Measurements from ENCODE around the gene RB1.

RB1 gene

DNA sequence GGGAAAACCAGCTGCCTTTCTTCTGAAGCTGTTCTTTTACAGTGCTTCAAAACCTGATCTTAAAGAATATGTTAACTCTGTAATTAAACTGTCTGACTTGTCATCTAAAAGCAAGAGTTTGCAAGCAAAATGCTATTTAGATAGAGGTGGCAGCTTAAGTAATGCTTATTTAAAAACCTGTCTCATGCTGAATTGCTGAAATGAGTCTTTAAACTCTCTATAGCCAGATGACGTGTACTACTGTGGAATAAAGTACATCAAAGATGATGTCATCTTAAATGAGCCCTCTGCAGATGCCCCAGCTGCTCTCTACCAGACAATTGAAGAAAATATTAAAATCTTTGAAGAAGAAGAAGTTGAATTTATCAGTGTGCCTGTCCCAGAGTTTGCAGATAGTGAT lies 47.6 kb upstream of the RB1 start:
- Histone ChIP-seq H3K9ac (ENCODE audit: low read length) (no peak overlapping the region), H3K9me2 (ENCODE audit: low read depth, low read length) (no peaks in the 10 kb centered on the region), H3K4me3 (ENCODE audit: low read depth, low read length, poor library complexity, severe bottlenecking) (no peak overlapping the region), H3K4me1 (ENCODE audit: insufficient read depth, low read length, severe bottlenecking) (no peaks in the 10 kb centered on the region), H3K36me3 (ENCODE audit: insufficient read depth, low read length) (peaks cover 63% of the 10 kb centered on the region), H2AFZ (ENCODE audit: low read length) (no peak overlapping the region), H4K20me1 (ENCODE audit: insufficient read depth, low read length) (no peaks in the 10 kb centered on the region), H3F3A (ENCODE audit: insufficient read depth, low read length) (no peaks in the 10 kb centered on the region), H3K9me3 (ENCODE audit: low read length) (no peaks in the 10 kb centered on the region), H3K27ac (ENCODE audit: low read depth, low read length, poor library complexity, severe bottlenecking) (no peak overlapping the region), H3K27me3 (ENCODE audit: insufficient read depth, low read length) (no peaks in the 10 kb centered on the region), H3K79me2 (ENCODE audit: insufficient read depth, low read length) (peaks cover 6% of the 10 kb centered on the region; the same call in 1 of the 2 replicates), H3K4me2 (ENCODE audit: low read length) (no peak overlapping the region)
- TF ChIP-seq CTCF (IDR thresholded peaks at IDR 0.05; ENCODE audit: low read length) (no peak), EZH2 (IDR thresholded peaks at IDR 0.05; ENCODE audit: borderline replicate concordance, low read length) (no peak)

DNA sequence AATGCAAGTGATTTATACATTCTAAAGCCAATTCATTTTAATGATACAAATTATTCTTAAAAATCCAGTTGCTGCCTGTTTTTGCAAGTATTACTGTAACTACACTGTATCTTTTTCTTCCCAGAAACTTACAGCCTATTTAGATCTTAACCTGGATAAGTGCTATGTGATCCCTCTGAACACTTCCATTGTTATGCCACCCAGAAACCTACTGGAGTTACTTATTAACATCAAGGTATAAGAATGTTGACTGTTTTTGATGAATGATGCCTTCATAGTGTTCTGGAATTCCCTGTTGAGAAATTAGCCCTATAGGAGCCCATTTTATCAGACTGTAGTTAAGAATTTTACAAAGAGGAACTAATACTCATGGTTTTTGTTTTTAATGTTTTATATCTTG lies 45.5 kb upstream of the RB1 start:
- H2AFZ ChIP-seq (ENCODE audit: low read length) = no peak overlapping the region
- no peaks in the 10 kb centered on the region for H3K27me3 ChIP-seq (ENCODE audit: insufficient read depth, low read length)
- no peak overlapping the region for H3K27ac ChIP-seq (ENCODE audit: low read depth, low read length, poor library complexity, severe bottlenecking)
- TF ChIP-seq EZH2 (IDR thresholded peaks at IDR 0.05; ENCODE audit: borderline replicate concordance, low read length) = no peak
- TF ChIP-seq CTCF (IDR thresholded peaks at IDR 0.05; ENCODE audit: low read length) = no peak
- H4K20me1 ChIP-seq (ENCODE audit: insufficient read depth, low read length) = no peaks in the 10 kb centered on the region
- no peaks in the 10 kb centered on the region for H3K79me2 ChIP-seq (ENCODE audit: insufficient read depth, low read length)
- peaks cover under 1% of the 10 kb centered on the region for H3K4me1 ChIP-seq (ENCODE audit: insufficient read depth, low read length, severe bottlenecking)
- no peak overlapping the region for H3K9ac ChIP-seq (ENCODE audit: low read length)
- H3K36me3 ChIP-seq (ENCODE audit: insufficient read depth, low read length) = peaks cover 77% of the 10 kb centered on the region
- no peaks in the 10 kb centered on the region for H3K9me2 ChIP-seq (ENCODE audit: low read depth, low read length)
- no peaks in the 10 kb centered on the region for H3K9me3 ChIP-seq (ENCODE audit: low read length)
- H3K4me3 ChIP-seq (ENCODE audit: low read depth, low read length, poor library complexity, severe bottlenecking) = no peak overlapping the region
- H3K4me2 ChIP-seq (ENCODE audit: low read length) = no peak overlapping the region
- no peaks in the 10 kb centered on the region for H3F3A ChIP-seq (ENCODE audit: insufficient read depth, low read length)

DNA sequence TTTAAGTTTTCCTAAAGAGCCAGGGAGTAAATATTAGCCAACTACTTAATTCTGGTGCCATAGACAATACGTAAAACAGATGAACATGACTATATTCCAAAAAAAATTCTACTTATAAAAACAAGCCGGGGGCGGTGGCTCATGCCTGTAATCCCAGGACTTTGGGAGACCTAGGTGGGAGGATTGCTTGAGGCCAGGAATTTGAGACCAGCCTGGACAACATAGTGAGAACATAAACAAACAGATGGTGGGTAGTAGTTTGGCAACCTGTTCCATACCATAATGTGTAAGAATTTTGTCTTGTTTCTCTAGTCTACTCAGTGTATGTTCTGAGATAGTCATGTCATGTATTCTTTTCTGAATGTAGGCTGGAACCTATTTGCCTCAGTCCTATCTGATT lies 45.1 kb upstream of the RB1 start:
- Histone ChIP-seq H2AFZ (ENCODE audit: low read length) (no peak overlapping the region), H3K9ac (ENCODE audit: low read length) (no peak overlapping the region), H3K9me3 (ENCODE audit: low read length) (no peaks in the 10 kb centered on the region), H3K4me3 (ENCODE audit: low read depth, low read length, poor library complexity, severe bottlenecking) (no peak overlapping the region), H4K20me1 (ENCODE audit: insufficient read depth, low read length) (no peaks in the 10 kb centered on the region), H3K4me1 (ENCODE audit: insufficient read depth, low read length, severe bottlenecking) (peaks cover 5% of the 10 kb centered on the region), H3K27me3 (ENCODE audit: insufficient read depth, low read length) (no peaks in the 10 kb centered on the region), H3K4me2 (ENCODE audit: low read length) (no peak overlapping the region), H3K27ac (ENCODE audit: low read depth, low read length, poor library complexity, severe bottlenecking) (no peak overlapping the region), H3K36me3 (ENCODE audit: insufficient read depth, low read length) (peaks cover 81% of the 10 kb centered on the region), H3K79me2 (ENCODE audit: insufficient read depth, low read length) (no peaks in the 10 kb centered on the region), H3K9me2 (ENCODE audit: low read depth, low read length) (no peaks in the 10 kb centered on the region), H3F3A (ENCODE audit: insufficient read depth, low read length) (no peaks in the 10 kb centered on the region)
- TF ChIP-seq EZH2 (IDR thresholded peaks at IDR 0.05; ENCODE audit: borderline replicate concordance, low read length) (no peak), CTCF (IDR thresholded peaks at IDR 0.05; ENCODE audit: low read length) (no peak)
